ENCODE results near the gene KBTBD6. TPM values are rescaled to one million over a fixed set of nuclear protein-coding genes. Genes with fewer than 3 reads are reported as not detected.

The KBTBD6 gene
- total and polyA plus RNA-seq, 10 of the 15 experiments (the other 5 are each of a cell fraction or from before 2014, with no cell fraction given): 1.9 to 5.3 (median 3.8) TPM

GRCh38 chr13:41132512-41133152 lies at the start of gene KBTBD6 (continued):
- TF ChIP-seq ZBTB4 (CRISPR knock-in tag; IDR thresholded peaks at IDR 0.05) (no peak), MTA3 (IDR thresholded peaks at IDR 0.05; ENCODE audit: borderline replicate concordance, low read length) (no peak), USF2 (IDR thresholded peaks at IDR 0.05; ENCODE audit: borderline replicate concordance, low read depth, low read length) (no peak), NKRF (conservative IDR thresholded peaks at IDR 0.05) (peak; percentile 70), SMAD5 (IDR thresholded peaks at IDR 0.05; ENCODE audit: low read depth) (0 out of 2 replicates have a peak, but pooled peaks have one; percentile 50), CHD1 (IDR thresholded peaks at IDR 0.05; ENCODE audit: low read depth, low read length) (no peak), E2F4 (IDR thresholded peaks at IDR 0.05; ENCODE audit: low read depth, low read length) (peak; percentile 84), BCLAF1 (IDR thresholded peaks at IDR 0.05) (no peak), SMC3 (IDR thresholded peaks at IDR 0.05; ENCODE audit: borderline replicate concordance, low read length) (no peak), HDAC2 (IDR thresholded peaks at IDR 0.05) (no peak), TCF7 (IDR thresholded peaks at IDR 0.05; ENCODE audit: borderline replicate concordance) (no peak), ATF7 (IDR thresholded peaks at IDR 0.05; ENCODE audit: low read depth) (peak; percentile 82), SMAD1 (IDR thresholded peaks at IDR 0.05; ENCODE audit: low read depth, partially characterized antibody) (no peak), USF1 (IDR thresholded peaks at IDR 0.05; ENCODE audit: borderline replicate concordance, extremely low read length, insufficient read depth, low read depth, low read length) (no peak), FOXK2 (IDR thresholded peaks at IDR 0.05) (no peak), HDAC6 (IDR thresholded peaks at IDR 0.05; ENCODE audit: unreplicated experiment) (no peak), NR2C2 (IDR thresholded peaks at IDR 0.05; ENCODE audit: borderline replicate concordance, control insufficient read depth, insufficient read length, low read depth) (no peak), PML (IDR thresholded peaks at IDR 0.05; ENCODE audit: low read length) (no peak), KLF5 (IDR thresholded peaks at IDR 0.05; ENCODE audit: partially characterized antibody) (peak; percentile 36), NR2C1 (IDR thresholded peaks at IDR 0.05) (peak; percentile 70)

All from GM12878 (cell line).